ENCODE measurements around the gene IL6.
"Not testable (repeated sequence)": the region's sequence is repeated elsewhere in the genome, so short reads cannot be mapped to it uniquely, and the experiment has no call there.

DNA sequence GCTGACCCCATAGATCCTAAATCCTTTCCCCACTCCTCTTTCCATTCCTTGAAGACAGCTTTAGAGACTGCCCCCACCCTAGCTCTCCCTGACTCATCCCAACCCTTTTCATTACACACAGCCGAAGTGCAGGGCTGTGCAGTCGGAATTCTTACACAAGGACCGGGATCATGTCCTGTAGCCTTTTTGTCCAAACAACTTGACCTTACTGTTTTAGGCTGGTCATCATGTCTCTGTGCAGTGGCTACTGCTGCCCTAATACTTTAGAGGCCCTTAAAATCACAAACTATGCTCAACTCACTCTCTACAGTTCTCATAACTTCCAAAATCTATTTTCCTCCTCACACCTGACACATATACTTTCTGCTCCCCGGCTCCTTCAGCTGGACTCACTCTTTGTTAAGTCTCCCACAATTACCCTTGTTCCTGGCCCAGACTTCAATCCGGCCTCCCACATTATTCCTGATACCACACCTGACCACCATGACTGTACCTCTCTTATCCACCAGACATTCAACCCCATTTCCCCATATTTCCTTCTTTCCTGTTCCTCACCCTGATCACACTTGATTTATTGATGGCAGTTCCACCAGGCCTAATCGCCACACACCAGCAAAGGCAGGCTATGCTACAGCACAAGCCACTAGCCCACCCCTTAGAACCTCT, 19.8 kb upstream of the IL6 start:
- not testable (repeated sequence) for TF ChIP-seq POLR2AphosphoS5, POLR2A (IDR thresholded peaks at IDR 0.05)
- TF ChIP-seq, protein P1, sequence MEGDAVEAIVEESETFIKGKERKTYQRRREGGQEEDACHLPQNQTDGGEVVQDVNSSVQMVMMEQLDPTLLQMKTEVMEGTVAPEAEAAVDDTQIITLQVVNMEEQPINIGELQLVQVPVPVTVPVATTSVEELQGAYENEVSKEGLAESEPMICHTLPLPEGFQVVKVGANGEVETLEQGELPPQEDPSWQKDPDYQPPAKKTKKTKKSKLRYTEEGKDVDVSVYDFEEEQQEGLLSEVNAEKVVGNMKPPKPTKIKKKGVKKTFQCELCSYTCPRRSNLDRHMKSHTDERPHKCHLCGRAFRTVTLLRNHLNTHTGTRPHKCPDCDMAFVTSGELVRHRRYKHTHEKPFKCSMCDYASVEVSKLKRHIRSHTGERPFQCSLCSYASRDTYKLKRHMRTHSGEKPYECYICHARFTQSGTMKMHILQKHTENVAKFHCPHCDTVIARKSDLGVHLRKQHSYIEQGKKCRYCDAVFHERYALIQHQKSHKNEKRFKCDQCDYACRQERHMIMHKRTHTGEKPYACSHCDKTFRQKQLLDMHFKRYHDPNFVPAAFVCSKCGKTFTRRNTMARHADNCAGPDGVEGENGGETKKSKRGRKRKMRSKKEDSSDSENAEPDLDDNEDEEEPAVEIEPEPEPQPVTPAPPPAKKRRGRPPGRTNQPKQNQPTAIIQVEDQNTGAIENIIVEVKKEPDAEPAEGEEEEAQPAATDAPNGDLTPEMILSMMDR (IDR thresholded peaks at IDR 0.05 in 8 of 11, conservative IDR thresholded peaks at IDR 0.05 in 3 of 11): not testable (repeated sequence)

Measured in spleen (tissue), 7 donors.